Cardiac fibroblast (primary cell): ENCODE measurements around the gene HOXD11.

Experiments
- DNase-seq, 2 donors: peaks; one replicate each; pipeline versions ENCODE4 v3.0.0 to v3.0.0-alpha.2; 2010; ENCODE audit warnings: low read depth in 2 of 2
- H3K4me3 ChIP-seq, 2 donors: replicated peaks in 1 of 2; 1 replicate in 1 of 2; 2 replicates in 1 of 2; pipeline ENCODE4 v1.5.1; 2011; ENCODE audit warnings: low read depth in 2 of 2, low read length in 2 of 2, mild to moderate bottlenecking in 2 of 2, moderate library complexity in 1 of 2
- TF ChIP-seq, protein P1 (sequence below): IDR thresholded peaks from one replicate; pipeline ENCODE4 v1.5.1; 2011; ENCODE audit warnings: low read depth, mild to moderate bottlenecking, low read length, inconsistent platforms

HOXD11 gene

DNA sequence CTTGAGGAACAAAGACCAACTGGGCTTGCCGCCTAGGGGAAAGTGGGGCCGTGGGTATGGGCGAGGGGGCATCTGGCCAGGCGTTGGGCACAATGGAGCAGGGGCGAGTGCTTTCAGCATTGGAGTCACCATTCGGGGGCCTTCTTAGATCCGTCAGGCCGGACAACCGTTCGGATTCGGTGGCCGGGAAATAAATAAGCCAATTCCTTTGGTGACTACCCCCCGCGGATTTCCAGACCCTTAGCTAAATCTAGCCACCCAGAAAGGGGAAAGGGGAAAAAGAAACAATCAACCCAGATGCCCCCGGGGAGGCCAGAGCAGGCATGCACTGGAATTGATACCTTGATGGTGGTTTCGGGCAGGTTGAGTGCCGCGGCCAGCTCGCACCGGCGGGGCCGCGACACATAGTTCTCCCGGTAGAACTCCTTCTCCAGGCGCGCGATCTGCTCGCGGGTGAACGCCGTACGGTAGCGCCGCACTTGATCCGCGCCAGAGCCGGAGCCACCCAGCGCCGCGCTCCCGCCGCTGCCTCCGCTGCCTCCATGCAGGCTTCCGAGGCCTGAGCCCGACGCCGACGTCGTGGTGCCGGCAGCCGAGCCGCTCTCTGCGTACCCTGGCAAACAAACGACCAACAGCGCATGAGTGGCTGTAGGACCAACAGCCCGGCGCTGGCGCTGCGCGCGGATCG lies 25.1 kb upstream of the HOXD11 start:
- DNase-seq: no peak
- TF ChIP-seq, protein P1, sequence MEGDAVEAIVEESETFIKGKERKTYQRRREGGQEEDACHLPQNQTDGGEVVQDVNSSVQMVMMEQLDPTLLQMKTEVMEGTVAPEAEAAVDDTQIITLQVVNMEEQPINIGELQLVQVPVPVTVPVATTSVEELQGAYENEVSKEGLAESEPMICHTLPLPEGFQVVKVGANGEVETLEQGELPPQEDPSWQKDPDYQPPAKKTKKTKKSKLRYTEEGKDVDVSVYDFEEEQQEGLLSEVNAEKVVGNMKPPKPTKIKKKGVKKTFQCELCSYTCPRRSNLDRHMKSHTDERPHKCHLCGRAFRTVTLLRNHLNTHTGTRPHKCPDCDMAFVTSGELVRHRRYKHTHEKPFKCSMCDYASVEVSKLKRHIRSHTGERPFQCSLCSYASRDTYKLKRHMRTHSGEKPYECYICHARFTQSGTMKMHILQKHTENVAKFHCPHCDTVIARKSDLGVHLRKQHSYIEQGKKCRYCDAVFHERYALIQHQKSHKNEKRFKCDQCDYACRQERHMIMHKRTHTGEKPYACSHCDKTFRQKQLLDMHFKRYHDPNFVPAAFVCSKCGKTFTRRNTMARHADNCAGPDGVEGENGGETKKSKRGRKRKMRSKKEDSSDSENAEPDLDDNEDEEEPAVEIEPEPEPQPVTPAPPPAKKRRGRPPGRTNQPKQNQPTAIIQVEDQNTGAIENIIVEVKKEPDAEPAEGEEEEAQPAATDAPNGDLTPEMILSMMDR: no peak
- H3K4me3 ChIP-seq: no peak overlapping the region

DNA sequence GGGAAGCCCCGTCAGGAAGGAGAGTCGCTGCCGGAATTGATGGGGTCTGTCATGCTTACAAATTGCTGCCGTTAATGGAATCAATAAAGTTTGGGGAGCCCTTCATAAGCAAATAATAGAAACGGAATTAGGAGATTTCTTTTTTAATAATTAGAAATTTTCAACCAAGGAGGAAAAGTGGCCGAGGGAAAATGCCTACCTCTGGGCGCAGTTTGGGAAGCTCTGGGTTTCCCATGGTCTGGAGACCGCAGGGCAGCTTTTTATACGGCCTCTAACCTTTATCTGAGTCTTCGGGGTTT lies 24.6 kb upstream of the HOXD11 start:
- TF ChIP-seq, protein P1: no peak
- no peak overlapping the region for H3K4me3 ChIP-seq
- no peak for DNase-seq

DNA sequence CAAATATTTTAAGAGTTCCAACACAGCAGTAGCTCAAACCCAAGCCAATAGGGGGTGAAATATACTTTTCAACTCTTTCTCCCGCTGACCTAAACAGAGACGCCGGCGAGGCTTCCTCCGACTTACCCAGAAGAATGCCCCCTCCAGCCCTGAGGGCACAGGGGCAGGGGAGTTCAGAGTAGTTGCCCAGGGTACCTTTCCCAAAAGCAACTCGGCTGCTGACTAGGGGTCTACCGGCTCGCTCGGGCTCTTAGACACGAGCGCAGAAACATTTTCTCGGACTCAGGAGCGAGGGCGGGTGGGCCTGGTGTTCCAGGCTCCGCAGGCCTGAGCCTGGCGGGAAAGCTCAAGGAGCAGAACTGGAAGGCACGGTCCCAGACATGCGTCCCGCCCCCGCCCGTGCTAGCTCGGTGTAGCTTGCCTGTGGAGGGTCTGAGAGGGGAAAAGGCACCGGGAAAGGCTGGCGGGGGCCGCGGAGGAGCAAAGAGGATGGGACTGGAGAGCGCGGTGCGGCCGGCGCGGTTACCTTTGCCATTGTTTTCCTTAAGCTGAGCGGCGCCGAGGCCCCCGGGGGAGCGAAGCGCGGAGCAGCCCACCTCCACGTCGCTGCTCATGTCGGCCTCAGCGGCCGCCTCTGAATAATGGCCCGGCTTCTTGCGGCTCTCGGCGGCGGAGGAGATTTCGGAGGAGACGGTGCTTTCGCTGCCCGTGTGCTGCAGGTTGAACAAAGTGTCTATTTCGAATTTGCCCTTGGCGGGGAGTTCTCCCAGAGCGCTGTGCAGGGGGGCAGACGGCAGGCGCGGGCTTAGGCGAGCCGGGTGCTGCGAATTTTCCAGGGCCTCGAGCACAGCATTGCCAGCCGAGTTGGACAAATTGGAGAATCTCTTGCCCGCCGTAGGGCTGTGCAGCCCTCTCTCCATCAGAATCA lies 24.0 kb upstream of the HOXD11 start:
- no peak for DNase-seq
- TF ChIP-seq, protein P1: no peak
- no peak overlapping the region for H3K4me3 ChIP-seq

DNA sequence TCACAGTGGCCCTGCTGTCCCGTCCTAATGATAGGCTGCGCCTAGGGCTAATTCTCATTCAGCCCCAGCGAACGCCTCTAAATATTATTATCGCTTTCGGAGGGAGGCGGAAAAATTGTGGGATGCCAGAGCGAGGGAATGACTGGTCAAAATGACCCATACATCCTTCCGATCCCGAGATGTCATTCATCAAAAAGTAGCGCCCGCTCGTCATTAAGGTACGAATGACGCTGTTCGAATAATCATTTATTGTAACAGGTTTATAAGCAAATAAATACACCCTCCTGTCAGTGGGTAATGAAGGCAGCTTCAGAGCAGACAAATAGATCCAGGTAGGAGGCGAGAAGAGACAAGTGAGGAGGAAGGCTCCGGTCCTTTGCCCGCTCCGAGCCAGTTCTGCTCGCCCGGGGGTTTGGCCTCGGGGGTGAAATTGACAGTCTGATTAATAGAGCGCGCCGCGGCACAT lies 23.3 kb upstream of the HOXD11 start, which contains the start of gene EVX2:
Gene EVX2, minus strand, starts transcription at position 167 of the 466 bp plus-strand sequence. CDS start 186 bp downstream, outside the sequence.
- no peak for DNase-seq
- TF ChIP-seq, protein P1: no peak
- no peak within 1 kb of the TSS for H3K4me3 ChIP-seq

DNA sequence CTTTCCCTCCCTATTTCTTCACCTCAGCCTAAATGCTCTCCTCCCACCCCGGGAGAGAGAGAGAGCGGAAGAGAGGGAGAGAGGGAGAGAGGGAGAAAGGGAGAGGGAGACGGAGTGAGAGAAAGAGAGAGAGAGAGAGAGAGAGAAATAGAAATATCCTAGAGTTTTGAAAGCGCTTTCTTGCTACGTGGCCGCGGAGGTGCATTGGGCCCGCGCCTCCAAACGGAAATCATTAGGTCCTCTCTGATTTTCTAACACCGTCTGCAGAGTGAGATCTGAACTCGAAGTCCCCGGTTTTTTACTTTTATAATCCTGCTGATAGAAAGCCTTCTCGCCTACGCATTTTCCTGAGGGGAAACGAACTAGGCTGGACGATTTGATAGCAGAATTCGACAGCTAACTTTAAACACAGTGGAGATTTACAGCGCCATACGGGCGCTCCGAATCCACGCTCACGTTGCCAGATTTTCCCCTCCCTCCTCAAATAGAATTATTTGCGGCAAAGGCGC lies 22.4 kb upstream of the HOXD11 start:
- no peak overlapping the region for H3K4me3 ChIP-seq
- no peak for DNase-seq

DNA sequence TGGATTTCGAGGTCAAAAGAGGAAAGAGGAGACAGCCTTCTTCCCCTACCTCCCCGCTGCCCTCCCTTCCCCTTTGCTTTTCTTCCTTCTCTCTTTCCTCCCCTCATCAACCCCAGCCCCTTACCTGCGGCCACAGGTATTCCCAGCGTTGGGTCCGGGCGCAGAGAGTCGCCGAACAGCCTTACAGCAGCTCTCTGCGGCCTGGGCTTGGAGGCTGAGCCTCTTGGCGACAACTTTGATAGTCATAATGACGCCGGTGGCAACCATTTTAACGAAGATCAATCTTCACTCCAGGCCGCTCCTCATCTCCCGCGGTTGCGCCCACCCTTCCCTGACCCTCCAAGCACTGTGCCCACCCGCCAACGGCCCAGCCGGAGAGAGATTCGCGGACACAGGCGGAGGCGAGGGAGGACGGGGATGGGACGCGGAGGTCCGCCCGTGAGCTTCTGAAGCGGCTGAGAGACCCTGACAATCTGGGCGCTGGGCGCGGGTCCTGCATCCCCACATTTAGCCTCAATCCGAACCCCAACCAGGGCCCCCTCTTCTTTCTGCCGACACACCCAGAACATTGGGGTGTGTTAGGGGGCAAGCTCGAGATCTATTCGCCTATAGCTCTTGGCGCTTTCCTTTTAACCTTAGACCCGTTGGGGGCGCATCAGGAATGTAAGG lies 21.8 kb upstream of the HOXD11 start:
- H3K4me3 ChIP-seq: no peak overlapping the region
- DNase-seq: no peak
- TF ChIP-seq, protein P1: no peak

More for the DNA sequence above, 22.4 kb upstream of the HOXD11 start:
- TF ChIP-seq, protein P1: no peak
